Calu3 (cell line): ENCODE measurements around the gene CA9. TPM values are rescaled to one million over a fixed set of nuclear protein-coding genes. Genes with fewer than 3 reads are reported as not detected.
A peak's percentile ranks its signal among the peaks of the same experiment; 100 is the strongest.

Experiments
- BruUV-seq: library from RNA; stranded (reverse); fragments of 400-500 nt; replicated peaks from 2 replicates; lab custom pipeline; 2021; lab: Mats Ljungman, UMichigan
- CTCF ChIA-PET: fragments of 300-600 bp; sonication (Branson Sonifier 250); formaldehyde crosslinking; loops from one replicate; lab custom pipeline; 2022; ENCODE audit warnings: antibody characterized with exemption; lab: Charles Lee
- DNase-seq: peaks from one replicate; pipeline ENCODE4 v3.0.0; 2022
- H3K27ac Mint-ChIP-seq: one replicate; pipeline ENCODE4 v1.8.0; 2022; ENCODE audit warnings: mixed read lengths; ENCODE audit not compliant: unreplicated experiment
- H3K27me3 Mint-ChIP-seq: one replicate; pipeline ENCODE4 v1.8.0; 2022; ENCODE audit warnings: mixed read lengths; ENCODE audit not compliant: unreplicated experiment
- H3K36me3 Mint-ChIP-seq: one replicate; pipeline ENCODE4 v1.8.0; 2022; ENCODE audit warnings: mild to moderate bottlenecking, moderate library complexity, mixed read lengths; ENCODE audit not compliant: insufficient read depth, unreplicated experiment
- H3K4me1 Mint-ChIP-seq: one replicate; pipeline ENCODE4 v1.8.0; 2022; ENCODE audit warnings: mild to moderate bottlenecking, low read depth, mixed read lengths; ENCODE audit not compliant: unreplicated experiment
- H3K4me3 Mint-ChIP-seq: one replicate; pipeline ENCODE4 v1.8.0; 2022; ENCODE audit warnings: mild to moderate bottlenecking, low read depth, moderate library complexity, mixed read lengths; ENCODE audit not compliant: unreplicated experiment
- H3K9me3 Mint-ChIP-seq: one replicate; pipeline ENCODE4 v1.8.0; 2022; ENCODE audit warnings: low read depth, mixed read lengths; ENCODE audit not compliant: unreplicated experiment
- intact Hi-C: fragments of 100-400 bp; cut with micrococcal nuclease; formaldehyde crosslinking; loops from one replicate; pipeline ENCODE4 v1.10.0; 2022; ENCODE audit not compliant: unreplicated experiment
- total RNA-seq: library from RNA; stranded (reverse); gene quantifications from 2 replicates; pipeline ENCODE4 v1.2.3, GENCODE V29; 2022
- TF ChIP-seq, protein P1 (sequence below): fragments of 200-600 bp; IDR thresholded peaks from one replicate; pipeline ENCODE4 v1.8.0; 2022; ENCODE audit warnings: antibody characterized with exemption; ENCODE audit not compliant: unreplicated experiment

CA9 gene
- total RNA-seq, 1 experiment from 2014 or later: 0.64 TPM

DNA sequence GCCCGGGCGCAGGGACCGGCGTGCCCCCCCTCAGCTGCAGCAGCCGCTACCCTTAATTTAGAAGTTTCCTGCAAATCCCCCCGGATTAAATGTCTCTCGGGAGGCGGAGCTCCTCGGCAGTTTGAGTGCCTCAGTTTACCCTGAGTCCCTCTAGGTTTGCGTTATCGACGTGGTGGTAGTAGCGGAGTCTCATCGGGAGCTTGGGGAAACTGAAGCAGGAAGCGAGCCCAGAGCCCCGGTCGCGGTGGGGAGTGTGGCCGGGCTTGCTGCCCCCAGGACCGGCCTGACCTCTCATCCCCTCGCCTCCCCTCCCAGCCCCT, 16.5 kb downstream of the CA9 start:
- CTCF ChIA-PET: interaction anchor here (0.6 to 1.1 kb wide), 2 partner anchors 23 to 25 kb away, joined by 3 read pairs; partner anchors contain the start of gene ARHGEF39
- peaks cover 8% of the 10 kb centered on the region for H3K4me1 Mint-ChIP-seq
- no TSS peak for BruUV-seq
- H3K4me3 Mint-ChIP-seq: peak overlapping the region; percentile 87
- peaks cover 45% of the 10 kb centered on the region for H3K36me3 Mint-ChIP-seq
- no peak for DNase-seq
- H3K27ac Mint-ChIP-seq: peak overlapping the region; percentile 81
- intact Hi-C loops: no loop called here
- TF ChIP-seq, protein P1, sequence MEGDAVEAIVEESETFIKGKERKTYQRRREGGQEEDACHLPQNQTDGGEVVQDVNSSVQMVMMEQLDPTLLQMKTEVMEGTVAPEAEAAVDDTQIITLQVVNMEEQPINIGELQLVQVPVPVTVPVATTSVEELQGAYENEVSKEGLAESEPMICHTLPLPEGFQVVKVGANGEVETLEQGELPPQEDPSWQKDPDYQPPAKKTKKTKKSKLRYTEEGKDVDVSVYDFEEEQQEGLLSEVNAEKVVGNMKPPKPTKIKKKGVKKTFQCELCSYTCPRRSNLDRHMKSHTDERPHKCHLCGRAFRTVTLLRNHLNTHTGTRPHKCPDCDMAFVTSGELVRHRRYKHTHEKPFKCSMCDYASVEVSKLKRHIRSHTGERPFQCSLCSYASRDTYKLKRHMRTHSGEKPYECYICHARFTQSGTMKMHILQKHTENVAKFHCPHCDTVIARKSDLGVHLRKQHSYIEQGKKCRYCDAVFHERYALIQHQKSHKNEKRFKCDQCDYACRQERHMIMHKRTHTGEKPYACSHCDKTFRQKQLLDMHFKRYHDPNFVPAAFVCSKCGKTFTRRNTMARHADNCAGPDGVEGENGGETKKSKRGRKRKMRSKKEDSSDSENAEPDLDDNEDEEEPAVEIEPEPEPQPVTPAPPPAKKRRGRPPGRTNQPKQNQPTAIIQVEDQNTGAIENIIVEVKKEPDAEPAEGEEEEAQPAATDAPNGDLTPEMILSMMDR: no peak
- H3K9me3 Mint-ChIP-seq: no peaks in the 10 kb centered on the region
- no peaks in the 10 kb centered on the region for H3K27me3 Mint-ChIP-seq

DNA sequence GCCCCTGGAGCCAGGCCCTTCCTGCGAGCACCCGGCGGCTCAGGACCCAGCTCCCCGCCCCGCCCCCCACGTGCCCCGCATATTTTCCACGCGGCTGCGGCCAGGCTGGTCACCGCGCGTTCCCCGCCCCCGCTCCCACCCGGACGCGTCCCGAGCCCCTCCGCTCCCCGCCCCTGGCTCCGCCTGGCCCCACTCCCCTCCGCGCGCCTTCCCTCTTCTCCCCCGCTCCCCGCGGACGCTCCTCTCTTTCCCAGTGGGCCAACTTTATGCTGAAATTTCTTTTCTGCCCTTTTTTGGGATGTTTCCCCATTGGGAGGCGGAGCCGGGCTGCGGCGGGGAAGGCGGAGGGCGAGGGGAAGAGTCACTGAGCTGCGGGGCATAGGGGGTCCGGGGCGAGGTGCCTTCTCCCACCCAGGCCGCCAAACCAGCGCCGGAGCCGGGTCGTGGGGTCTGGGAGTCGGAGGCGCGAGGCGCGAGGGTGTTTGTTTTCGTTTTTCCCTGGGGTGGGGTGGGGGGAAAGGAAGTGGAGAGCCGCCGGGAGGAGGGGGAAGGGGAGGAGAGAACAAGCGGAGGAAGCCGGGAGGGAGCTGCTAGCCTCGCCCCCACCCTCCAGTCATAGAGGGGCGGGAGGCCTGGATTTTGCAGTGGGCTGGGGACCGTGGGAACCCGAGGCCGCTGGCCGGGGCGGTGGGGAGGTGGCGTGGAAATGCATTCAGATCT, 17.0 kb downstream of the CA9 start:
- peak overlapping the region; percentile 81 for H3K27ac Mint-ChIP-seq
- peak; percentile 39 for DNase-seq
- no TSS peak for BruUV-seq
- peaks cover 8% of the 10 kb centered on the region for H3K4me1 Mint-ChIP-seq
- H3K36me3 Mint-ChIP-seq: peaks cover 39% of the 10 kb centered on the region
- intact Hi-C loops: no loop called here
- peak overlapping the region; percentile 87 for H3K4me3 Mint-ChIP-seq
- TF ChIP-seq, protein P1: no peak
- no peaks in the 10 kb centered on the region for H3K9me3 Mint-ChIP-seq
- H3K27me3 Mint-ChIP-seq: no peaks in the 10 kb centered on the region
- CTCF ChIA-PET: interaction anchor here (0.6 to 1.1 kb wide), 2 partner anchors 23 to 26 kb away, joined by 3 read pairs; partner anchors contain the start of gene ARHGEF39

DNA sequence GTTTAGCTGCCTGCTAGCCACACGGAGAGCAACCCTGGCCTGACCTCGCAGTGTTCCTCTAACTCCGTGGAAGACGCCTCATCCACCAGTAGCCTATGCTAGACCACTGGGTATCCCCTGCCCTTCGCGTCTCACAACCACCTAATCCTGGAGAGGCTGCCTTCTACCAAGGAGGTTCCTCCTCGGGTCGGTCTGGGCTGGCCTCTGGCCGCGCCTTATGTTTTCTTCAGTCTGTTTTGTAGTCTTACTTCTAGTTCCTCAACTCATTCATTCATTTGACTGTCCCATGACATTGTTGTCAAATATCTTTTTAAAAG, 17.6 kb downstream of the CA9 start:
- DNase-seq: no peak
- peaks cover 39% of the 10 kb centered on the region for H3K36me3 Mint-ChIP-seq
- CTCF ChIA-PET: no interaction called here
- intact Hi-C loops: no loop called here
- H3K4me3 Mint-ChIP-seq: peak overlapping the region; percentile 87
- H3K9me3 Mint-ChIP-seq: no peaks in the 10 kb centered on the region
- TF ChIP-seq, protein P1: no peak
- BruUV-seq: no TSS peak
- H3K27ac Mint-ChIP-seq: peak overlapping the region; percentile 9
- no peaks in the 10 kb centered on the region for H3K27me3 Mint-ChIP-seq
- H3K4me1 Mint-ChIP-seq: peaks cover 8% of the 10 kb centered on the region

DNA sequence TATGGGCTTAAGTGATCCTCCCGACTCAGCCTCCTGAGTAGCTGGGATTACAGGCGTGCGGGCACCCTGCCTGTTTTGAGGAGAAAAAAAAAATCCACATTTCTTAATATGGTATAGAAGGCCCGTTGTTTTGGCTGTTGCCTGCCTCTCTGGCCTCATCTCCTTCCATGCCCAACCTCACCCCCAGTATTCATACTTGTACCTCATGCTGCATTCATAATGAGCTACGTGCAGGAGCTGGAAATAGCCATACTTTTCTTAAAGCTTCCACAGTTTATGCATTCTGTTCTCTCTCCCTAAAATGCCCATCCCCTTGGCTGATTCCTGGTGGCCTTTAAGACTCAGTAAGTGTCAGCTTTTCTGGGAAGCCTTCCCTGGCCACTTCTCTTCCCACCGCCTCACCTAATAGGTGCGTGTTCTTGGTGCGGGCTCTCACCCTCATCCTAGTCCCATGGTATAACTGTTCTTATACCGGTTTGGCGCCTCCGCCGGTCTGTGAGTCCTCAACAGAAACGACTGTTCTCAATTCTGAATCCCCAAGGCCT, 18.1 kb downstream of the CA9 start:
- CTCF ChIA-PET: no interaction called here
- no peak for DNase-seq
- H3K36me3 Mint-ChIP-seq: peaks cover 43% of the 10 kb centered on the region
- no TSS peak for BruUV-seq
- H3K27ac Mint-ChIP-seq: peak overlapping the region; percentile 9
- TF ChIP-seq, protein P1: no peak
- no peaks in the 10 kb centered on the region for H3K27me3 Mint-ChIP-seq
- no peaks in the 10 kb centered on the region for H3K9me3 Mint-ChIP-seq
- intact Hi-C loops: no loop called here
- H3K4me3 Mint-ChIP-seq: peak overlapping the region; percentile 87
- peaks cover 8% of the 10 kb centered on the region for H3K4me1 Mint-ChIP-seq
